NK-92 treated with Interleukin-12 subunit alpha and Interleukin-12 subunit beta, amount 100 ng/mL, for 24 hours (cell line): Measurements from ENCODE around the gene AMER2.

Experiments used
- DNase-seq: peaks from one replicate; lab custom pipeline; 2025; lab: John Stamatoyannopoulos, UW

AMER2 gene

GRCh38 chr13:25171517-25172302 is at the start of gene AMER2:
TSS of gene AMER2 (minus strand) at chr13:25172288. CDS start at chr13:25171619, 669 bp downstream.
- DNase-seq, result no peak

- DNase-seq, result no peak
These were observed 45.9 kb upstream of the AMER2 start for GRCh38 chr13:25218019-25218418.

GRCh38 chr13:25217023-25217885 is 45.2 kb upstream of the AMER2 start:
- DNase-seq, result no peak

GRCh38 chr13:25215253-25215575 is 43.1 kb upstream of the AMER2 start:
- DNase-seq, result no peak

GRCh38 chr13:25214491-25215252 is 42.6 kb upstream of the AMER2 start:
- DNase-seq, result no peak

GRCh38 chr13:25213715-25214114 is 41.6 kb upstream of the AMER2 start:
- no peak for DNase-seq

GRCh38 chr13:25210842-25211569 is 38.9 kb upstream of the AMER2 start:
- DNase-seq, result no peak

GRCh38 chr13:25207291-25207810 is 35.3 kb upstream of the AMER2 start:
- no peak for DNase-seq

- DNase-seq, result no peak
These were observed 32.8 kb upstream of the AMER2 start for GRCh38 chr13:25204863-25205262.

- no peak for DNase-seq
These were observed 31.1 kb upstream of the AMER2 start for GRCh38 chr13:25203127-25203740.

GRCh38 chr13:25200783-25201182 is 28.7 kb upstream of the AMER2 start:
- no peak for DNase-seq

GRCh38 chr13:25198647-25199046 is 26.6 kb upstream of the AMER2 start:
- DNase-seq, result no peak

- DNase-seq, result no peak
These were observed 24.9 kb upstream of the AMER2 start for GRCh38 chr13:25196971-25197370.

GRCh38 chr13:25192936-25193335 is 20.8 kb upstream of the AMER2 start:
- DNase-seq, result no peak

- no peak for DNase-seq
These were observed 20.4 kb upstream of the AMER2 start for GRCh38 chr13:25192489-25192888.

- no peak for DNase-seq
These were observed 20.0 kb upstream of the AMER2 start for GRCh38 chr13:25192052-25192451.

GRCh38 chr13:25190771-25191170 is 18.7 kb upstream of the AMER2 start:
- DNase-seq, result no peak

- no peak for DNase-seq
These were observed 18.2 kb upstream of the AMER2 start for GRCh38 chr13:25190256-25190655.

GRCh38 chr13:25187596-25187995 is 15.5 kb upstream of the AMER2 start:
- DNase-seq, result no peak

- no peak for DNase-seq
These were observed 14.1 kb upstream of the AMER2 start for GRCh38 chr13:25186187-25186586.

GRCh38 chr13:25181597-25181996 is 9.5 kb upstream of the AMER2 start:
- no peak for DNase-seq
